Left colon (tissue), 2 donors: ENCODE data around the gene LGR6. TPM values are rescaled to one million over a fixed set of nuclear protein-coding genes. Genes with fewer than 3 reads are reported as not detected.

Experiments
- total RNA-seq, 2 donors: library from RNA; stranded (reverse); fragmentation: NEBNext Ultra II Directional; extraction: Animal tissue kit (Norgen Biotek cat#: 25700); gene quantifications; one replicate each; pipeline ENCODE4 v1.2.1, GENCODE V29; 2021
- donor health status: DM: no; HTN: no; CAD: no.
- donor health status: DM: yes; HTN: yes; CAD: no.

The LGR6 gene
- total RNA-seq, 2 donors from 2014 or later, result 1.1 to 1.9 TPM

Other genes starting within 250 kb of the LGR6 start
- 10 to 100 TPM in 1 of 2 donors, 1 to 10 TPM in 1; 9.4 to 58.4 TPM for gene LMOD1, start 247.3 kb upstream of the LGR6 start, total RNA-seq
- gene TIMM17A, start 238.3 kb upstream of the LGR6 start, total RNA-seq, result 10 to 100 TPM; 53.1 to 60.1 TPM
- gene RNPEP, start 211.2 kb upstream of the LGR6 start, total RNA-seq, result 100 to 1,000 TPM; 124 to 139 TPM
- 1,000 to 10,000 TPM; 1,089 to 1,608 TPM for gene ELF3, start 183.2 kb upstream of the LGR6 start, total RNA-seq
- gene GPR37L1, start 70.9 kb upstream of the LGR6 start, total RNA-seq, result 1 to 10 TPM in 1 of 2 donors, under 1 TPM in 1; 0.76 to 2.1 TPM
- 10 to 100 TPM; 45.4 to 49.2 TPM for gene ARL8A, start 49.1 kb upstream of the LGR6 start, total RNA-seq
- gene PTPN7, start 33.2 kb upstream of the LGR6 start, total RNA-seq, result 1 to 10 TPM; 1.8 to 4.7 TPM
- 1 to 10 TPM; 5.2 to 8.9 TPM for gene UBE2T, start 148.1 kb downstream of the LGR6 start, total RNA-seq
- 100 to 1,000 TPM in 1 of 2 donors, 10 to 100 TPM in 1; 71.0 to 104 TPM for gene PPP1R12B, start 154.9 kb downstream of the LGR6 start, total RNA-seq